SH-SY5Y (cell line): ENCODE data around the gene RRBP1.

Source experiments
- GATA2 ChIP-seq: IDR thresholded peaks from 2 replicates; pipeline ENCODE4 v1.6.1; 2011; ENCODE audit warnings: mild to moderate bottlenecking, low read depth, low read length
- GATA3 ChIP-seq: IDR thresholded peaks from 2 replicates; pipeline ENCODE4 v1.6.1; 2011; ENCODE audit warnings: low read depth, mild to moderate bottlenecking, low read length, moderate library complexity

Gene RRBP1

DNA sequence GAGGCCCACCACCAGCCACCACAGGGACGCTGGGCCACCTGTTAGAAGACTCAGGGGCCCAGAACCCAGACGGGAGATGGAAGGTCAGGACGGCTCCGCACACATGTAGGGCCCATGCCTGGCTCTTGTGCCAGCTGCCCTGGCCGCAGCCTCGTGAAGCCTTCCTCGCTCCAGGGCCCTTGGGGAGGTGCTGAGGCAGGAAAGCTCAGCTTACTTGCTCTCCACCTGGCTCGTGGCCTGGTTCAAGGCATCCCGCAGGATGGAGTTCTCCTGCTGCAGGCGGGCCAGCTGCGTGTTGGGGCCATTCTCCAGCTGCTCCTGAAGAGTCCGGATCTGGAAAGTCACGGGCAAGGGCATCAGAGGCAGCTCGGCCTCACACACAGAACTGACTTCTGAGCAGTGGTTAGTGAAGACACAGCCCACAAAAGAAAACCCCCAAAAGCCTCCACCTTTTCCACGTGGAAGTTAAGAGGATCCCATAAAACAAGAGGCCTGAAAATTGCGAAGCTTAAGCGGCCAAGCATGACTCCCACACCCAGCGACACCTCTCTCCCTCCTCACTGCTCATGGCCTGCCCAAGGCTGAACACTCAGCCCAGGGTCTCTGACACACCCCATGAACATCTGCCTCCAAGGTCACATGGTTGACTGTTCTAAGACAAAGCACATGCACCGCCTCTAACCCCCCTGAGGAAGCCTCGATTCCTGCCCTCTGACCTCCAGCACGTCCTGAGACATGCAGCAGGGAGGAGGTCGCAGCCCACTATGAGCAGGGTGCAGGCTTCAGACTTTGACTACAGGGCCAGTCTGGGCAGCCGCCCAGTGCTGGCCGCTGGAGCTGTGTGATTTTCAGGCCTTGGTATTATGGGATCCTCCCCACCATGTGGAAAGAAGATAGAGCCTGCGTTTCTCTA lies 46.5 kb downstream of the RRBP1 start:
- TF ChIP-seq GATA2 = no peak
- TF ChIP-seq GATA3 = no peak

GRCh38 chr20:17634661-17635331 lies 47.2 kb downstream of the RRBP1 start:
- TF ChIP-seq GATA2 = no peak
- no peak for TF ChIP-seq GATA3

DNA sequence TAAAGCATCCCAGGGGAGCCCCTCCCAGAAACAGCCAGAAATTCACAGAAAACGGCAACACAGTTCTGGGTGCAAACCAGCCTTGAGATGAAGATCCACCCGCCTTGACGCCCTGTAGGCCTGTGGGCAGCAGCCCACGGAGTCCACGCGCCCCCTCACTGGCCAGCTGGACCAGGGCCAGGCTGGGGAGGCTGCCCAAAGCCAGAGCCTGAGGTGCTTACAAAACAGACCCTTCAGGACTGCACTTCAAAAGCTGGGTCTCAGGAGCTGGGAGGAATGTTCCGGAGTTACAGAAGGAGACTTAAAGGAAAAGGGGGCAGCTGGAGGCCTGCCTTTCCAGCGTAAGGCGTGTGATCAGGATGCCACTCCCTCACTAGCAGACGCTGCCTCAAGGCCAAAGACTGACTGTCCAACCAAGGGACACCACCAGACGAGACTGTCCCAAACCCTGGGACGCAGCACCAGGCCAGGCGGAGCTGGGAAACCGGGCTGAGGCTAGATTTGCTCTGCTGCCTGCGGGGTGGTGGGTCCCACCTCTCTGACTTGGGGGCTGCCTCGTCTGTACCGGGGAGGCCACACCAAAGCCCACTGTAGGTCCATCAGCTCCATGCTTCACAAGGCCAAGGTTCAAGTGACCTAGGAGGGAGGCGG lies 48.1 kb downstream of the RRBP1 start:
- TF ChIP-seq GATA3 = no peak
- TF ChIP-seq GATA2 = no peak

DNA sequence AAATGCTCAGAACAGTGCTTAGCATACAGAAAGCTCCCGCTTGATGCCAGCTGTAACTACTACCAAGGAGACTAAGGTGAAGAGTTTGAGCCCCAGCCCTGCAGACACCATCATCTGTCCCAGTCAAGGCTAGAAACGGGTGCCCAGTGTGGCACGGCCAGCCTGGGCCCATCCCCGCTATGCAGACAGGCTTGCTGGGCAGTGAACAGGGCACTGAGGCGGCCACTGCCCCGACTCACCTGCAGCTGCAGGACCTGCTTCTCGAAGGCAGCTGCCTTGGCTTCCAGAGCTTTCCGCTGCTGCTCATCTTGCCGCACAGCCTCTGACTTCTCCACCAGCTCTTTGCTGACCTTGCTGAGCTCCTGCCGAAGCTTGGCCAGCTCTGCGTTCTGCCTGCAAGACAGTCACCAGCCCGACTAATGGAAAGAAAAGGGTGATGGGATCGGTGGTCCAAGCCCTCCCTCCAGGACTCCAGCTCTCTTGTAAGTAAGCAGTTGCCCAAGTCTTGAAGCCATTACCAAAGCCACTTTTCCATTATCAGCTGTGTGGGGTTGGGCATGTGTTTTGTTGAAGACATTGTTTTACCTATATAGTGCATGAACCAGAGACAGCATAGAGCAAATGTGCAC lies 48.7 kb downstream of the RRBP1 start:
- no peak for TF ChIP-seq GATA3
- TF ChIP-seq GATA2 = no peak

- no peak for TF ChIP-seq GATA3
- TF ChIP-seq GATA2 = no peak
These were observed 50.3 kb downstream of the RRBP1 start for GRCh38 chr20:17631576-17632319.

- TF ChIP-seq GATA2 (no peak), GATA3 (no peak)
These were observed 51.2 kb downstream of the RRBP1 start for GRCh38 chr20:17630806-17631195.

- TF ChIP-seq GATA3 = no peak
- no peak for TF ChIP-seq GATA2
These were observed 51.8 kb downstream of the RRBP1 start for GRCh38 chr20:17630151-17630805.

GRCh38 chr20:17629678-17630089 lies 52.4 kb downstream of the RRBP1 start:
- no peak for TF ChIP-seq GATA2
- no peak for TF ChIP-seq GATA3

DNA sequence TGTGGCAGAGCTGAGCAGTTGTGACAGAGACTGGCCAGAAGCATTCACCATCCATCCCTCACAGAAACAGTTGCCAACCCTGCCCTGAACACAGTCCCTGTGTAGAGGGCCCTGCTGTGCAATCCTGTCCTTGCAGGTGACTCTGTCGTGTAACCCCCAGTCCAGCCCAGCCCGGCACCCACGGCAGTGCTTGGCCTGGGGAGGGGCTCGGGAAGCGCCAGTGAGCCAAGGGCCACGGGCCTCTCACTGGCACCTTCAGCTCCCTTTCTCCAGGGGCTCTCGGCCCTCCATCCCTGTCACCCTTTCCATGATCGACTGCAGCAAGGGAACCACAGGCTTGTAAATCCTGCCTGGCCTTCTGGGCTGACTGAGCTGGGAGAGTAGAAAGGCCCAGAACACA lies 53.0 kb downstream of the RRBP1 start:
- TF ChIP-seq GATA3 = no peak
- no peak for TF ChIP-seq GATA2

DNA sequence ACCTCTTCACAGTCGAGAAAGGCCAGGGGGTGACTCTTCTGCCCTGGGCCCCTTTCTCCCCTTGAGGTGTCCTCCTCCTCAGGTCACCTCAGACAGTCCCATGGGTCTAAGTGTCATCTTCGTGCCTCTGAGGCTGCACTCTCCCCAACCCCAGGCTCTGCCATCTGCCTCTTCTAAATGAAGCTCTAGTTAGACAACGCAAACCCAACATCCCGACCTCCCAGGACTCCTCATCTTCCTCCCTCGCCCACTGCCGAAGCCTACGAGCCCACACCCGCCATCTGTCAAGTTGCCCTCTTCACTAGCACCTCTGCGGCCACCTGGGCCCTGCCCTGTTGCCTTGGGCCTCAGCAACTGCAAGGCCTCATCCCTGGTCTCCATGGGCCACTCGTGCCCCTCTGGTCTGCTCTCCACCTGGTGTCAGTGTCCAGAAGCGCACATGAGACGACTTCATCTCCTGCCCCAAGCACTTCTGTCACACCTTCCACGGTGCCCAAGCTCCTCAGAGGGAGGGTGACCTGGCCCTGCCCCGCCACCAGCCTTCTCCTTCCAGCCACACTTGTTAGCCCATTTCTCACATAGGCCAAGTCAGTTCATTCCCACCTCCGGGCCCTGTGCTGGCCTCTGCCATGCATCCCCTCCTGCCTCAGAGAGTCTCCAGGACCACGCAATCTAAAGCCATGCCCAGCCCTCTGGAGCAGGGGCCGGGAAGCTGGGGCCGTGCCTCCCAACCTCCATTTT lies 53.8 kb downstream of the RRBP1 start:
- TF ChIP-seq GATA3 (no peak), GATA2 (no peak)

GRCh38 chr20:17627101-17627955 lies 54.7 kb downstream of the RRBP1 start:
- TF ChIP-seq GATA3 (no peak), GATA2 (no peak)

- TF ChIP-seq GATA3 (no peak), GATA2 (no peak)
These were observed 55.6 kb downstream of the RRBP1 start for GRCh38 chr20:17626217-17627007.
